Motor neuron (in vitro differentiated cells): ENCODE measurements around the gene SEC61B. TPM values are rescaled to one million over a fixed set of nuclear protein-coding genes. Genes with fewer than 3 reads are reported as not detected.
A peak's percentile ranks its signal among the peaks of the same experiment; 100 is the strongest.
"Not testable (repeated sequence)": the region's sequence is repeated elsewhere in the genome, so short reads cannot be mapped to it uniquely, and the experiment has no call there.

ENCODE experiments used
- ATAC-seq, 8 experiments: fragments of 200-7000 bp; cut with Tn5 transposase; replicated peaks in 6 of 8; 2 replicates each; pipeline ENCODE4 v1.8.0; 2021; ENCODE audit warnings: mild to moderate bottlenecking in 8 of 8, moderate library complexity in 8 of 8
- H3K27ac ChIP-seq, 2 donors: fragments of 250-450 bp; sonication (Bioruptor Pico); 2 replicates each; pipeline ENCODE4 v1.9.0; 2021; ENCODE audit warnings: antibody characterized with exemption in 2 of 2, mild to moderate bottlenecking in 2 of 2, moderate library complexity in 1 of 2
- H3K4me1 ChIP-seq, 2 donors: fragments of 250-450 bp; sonication (Bioruptor Pico); replicated peaks in 1 of 2; 2 replicates each; pipeline ENCODE4 v1.6.1; 2021; ENCODE audit warnings: antibody characterized with exemption in 2 of 2, mild to moderate bottlenecking in 2 of 2, moderate library complexity in 1 of 2
- H3K4me3 ChIP-seq, 5 donors: fragments of 250-450 bp; sonication (Bioruptor Pico); 2 replicates each; pipeline ENCODE4 v1.9.0; 2021; ENCODE audit warnings: antibody characterized with exemption in 5 of 5, mild to moderate bottlenecking in 5 of 5, moderate library complexity in 4 of 5
- WGBS, 10 experiments: fragments of 450-650 bp; shearing (Covaris generic); methylation state at CpG; one replicate each; pipeline ENCODE4 v1.0.0; 2022; 5-methylcytosine and 5-hydroxymethylcytosine counted together
- in situ Hi-C, 9 experiments: fragments of 400-800 bp; cut with MboI; loops; one replicate each; pipeline ENCODE4 v1.15.0; 2021; ENCODE audit warnings: low sequenced_read_pairs in 9 of 9, low pct_unique_long_range_greater_than_20kb in 2 of 9; ENCODE audit not compliant: unreplicated experiment in 9 of 9
- total RNA-seq, 8 experiments: library from RNA; unstranded; fragments of 300-600 nt; gene quantifications; 2 replicates each; pipeline versions ENCODE4 v1.2.3 to v1.2.4, GENCODE V29; 2022

SEC61B gene
- total RNA-seq, 8 experiments from 2014 or later, result 194 to 412 (median 285) TPM

- H3K4me3 ChIP-seq, H3K27ac ChIP-seq, H3K4me1 ChIP-seq, ATAC-seq: not testable (repeated sequence)
- in situ Hi-C loops, result loop anchor here in 3 of 9 experiments (25.0 kb wide), 3 partner anchors 616 to 1391 kb away; partner anchors contain the start of genes CAVIN4 (in 1 of the 3) and NR4A3 (in 1 of the 3)
- WGBS, 10 experiments, result 21 to 100% (median 79%) methylated on average over 1 to 5 of the region's 5 CpGs
Observed at GRCh38 chr9:99196484-99196883, 25.6 kb upstream of the SEC61B start.

- no peak overlapping the region for H3K4me3 ChIP-seq
- ATAC-seq, result no peak
- H3K4me1 ChIP-seq, result peaks cover 3 to 4% of the 10 kb centered on the region in 2 donors
- in situ Hi-C loops, result loop anchor here in 3 of 9 experiments (25.0 kb wide), 3 partner anchors 615 to 1390 kb away; partner anchors contain the start of genes CAVIN4 (in 1 of the 3) and NR4A3 (in 1 of the 3)
- no peak overlapping the region for H3K27ac ChIP-seq
- 81 to 100% (median 86%) methylated on average over 1 to 3 of the region's 3 CpGs; no CpG with 5 or more reads in 3 of the 10 experiments for WGBS, 10 experiments
Observed at GRCh38 chr9:99197124-99197630, 24.9 kb upstream of the SEC61B start.

GRCh38 chr9:99197987-99198386, 24.1 kb upstream of the SEC61B start:
- H3K27ac ChIP-seq, result no peak overlapping the region
- WGBS, 10 experiments, result 20 to 48% (median 45%) methylated on average over 2 to 7 of the region's 9 CpGs; no CpG with 5 or more reads in 5 of the 10 experiments
- peak; percentile 18 to 88 (median 54) for ATAC-seq
- no peak overlapping the region for H3K4me3 ChIP-seq
- peaks cover 3 to 4% of the 10 kb centered on the region in 2 donors for H3K4me1 ChIP-seq
- in situ Hi-C loops, result loop anchor here in 3 of 9 experiments (25.0 kb wide), 3 partner anchors 614 to 1389 kb away; partner anchors contain the start of genes CAVIN4 (in 1 of the 3) and NR4A3 (in 1 of the 3)

GRCh38 chr9:99199938-99200539, 22.0 kb upstream of the SEC61B start:
- Histone ChIP-seq H3K4me3 (no peak overlapping the region), H3K4me1 (peaks cover 3 to 4% of the 10 kb centered on the region in 2 donors), H3K27ac (no peak overlapping the region)
- ATAC-seq, result no peak
- in situ Hi-C loops, result loop anchor here in 3 of 9 experiments (25.0 kb wide), 3 partner anchors 612 to 1387 kb away; partner anchors contain the start of genes CAVIN4 (in 1 of the 3) and NR4A3 (in 1 of the 3)
- WGBS, 10 experiments, result 79 to 100% (median 84%) methylated on average over 2 to 8 of the region's 8 CpGs

GRCh38 chr9:99201603-99202002, 20.5 kb upstream of the SEC61B start:
- WGBS, 10 experiments, result 0 to 64% (median 23%) methylated on average over 2 to 3 of the region's 5 CpGs; no CpG with 5 or more reads in 7 of the 10 experiments
- ATAC-seq, result peak in 6 of 8 experiments; percentile 30 to 98 (median 74)
- in situ Hi-C loops, result no loop called here
- H3K27ac ChIP-seq, result no peak overlapping the region
- no peak overlapping the region for H3K4me3 ChIP-seq
- peaks cover 3 to 4% of the 10 kb centered on the region in 2 donors for H3K4me1 ChIP-seq

- ATAC-seq, result no peak
- H3K4me3 ChIP-seq, result no peak overlapping the region
- in situ Hi-C loops, result no loop called here
- H3K4me1 ChIP-seq, result no peaks in the 10 kb centered on the region
- no peak overlapping the region for H3K27ac ChIP-seq
Observed at GRCh38 chr9:99210572-99210971, 11.5 kb upstream of the SEC61B start.

GRCh38 chr9:99211746-99212145, 10.3 kb upstream of the SEC61B start:
- in situ Hi-C loops, result no loop called here
- H3K27ac ChIP-seq, result no peak overlapping the region
- no peak overlapping the region for H3K4me3 ChIP-seq
- 86% methylated on average over 1 of the region's 1 CpG; no CpG with 5 or more reads in 9 of the 10 experiments for WGBS, 10 experiments
- ATAC-seq, result peak in 1 of 8 experiments; percentile 60
- H3K4me1 ChIP-seq, result no peaks in the 10 kb centered on the region

GRCh38 chr9:99213197-99213596, 8.9 kb upstream of the SEC61B start:
- in situ Hi-C loops, result no loop called here
- no peak for ATAC-seq
- 78 to 100% (median 89%) methylated on average over 1 of the region's 1 CpG; no CpG with 5 or more reads in 3 of the 10 experiments for WGBS, 10 experiments
- Histone ChIP-seq H3K4me1 (no peaks in the 10 kb centered on the region), H3K4me3 (no peak overlapping the region), H3K27ac (no peak overlapping the region)

- in situ Hi-C loops, result no loop called here
- Histone ChIP-seq H3K4me3 (no peak overlapping the region), H3K4me1 (peaks cover 3 to 12% of the 10 kb centered on the region in 2 donors), H3K27ac (no peak overlapping the region)
- no peak for ATAC-seq
- 67 to 100% (median 100%) methylated on average over 1 of the region's 1 CpG; no CpG with 5 or more reads in 4 of the 10 experiments for WGBS, 10 experiments
Observed at GRCh38 chr9:99216073-99216472, 6.0 kb upstream of the SEC61B start.

GRCh38 chr9:99220011-99220410, 2.1 kb upstream of the SEC61B start:
- Histone ChIP-seq H3K27ac (no peak overlapping the region), H3K4me3 (peak overlapping the region; percentile 61 to 84 (median 77)), H3K4me1 (peaks cover 14 to 24% of the 10 kb centered on the region in 2 donors)
- 43 to 100% (median 82%) methylated on average over 1 to 4 of the region's 4 CpGs for WGBS, 10 experiments
- no peak for ATAC-seq
- in situ Hi-C loops, result no loop called here

- 0% methylated on average over 4 to 7 of the region's 25 CpGs; no CpG with 5 or more reads in 8 of the 10 experiments for WGBS, 10 experiments
- no peak for ATAC-seq
- in situ Hi-C loops, result no loop called here
Observed at GRCh38 chr9:99221266-99221620, 839 bp upstream of the SEC61B start.

GRCh38 chr9:99222416-99223270, 561 bp downstream of the SEC61B start:
- Histone ChIP-seq H3K4me3 (peak overlapping the region; percentile 61 to 84 (median 77)), H3K4me1 (peaks cover 14 to 24% of the 10 kb centered on the region in 2 donors), H3K27ac (peak overlapping the region; percentile 100)
- WGBS, 10 experiments, result 0 to 62% (median 18%) methylated on average over 3 to 21 of the region's 30 CpGs
- in situ Hi-C loops, result no loop called here
- no peak for ATAC-seq

More at GRCh38 chr9:99221266-99221620, 839 bp upstream of the SEC61B start:
- H3K27ac ChIP-seq, result peak overlapping the region; percentile 100
- peak overlapping the region; percentile 61 to 84 (median 77) for H3K4me3 ChIP-seq
- peaks cover 14 to 24% of the 10 kb centered on the region in 2 donors for H3K4me1 ChIP-seq

GRCh38 chr9:99224445-99224844, 2.4 kb downstream of the SEC61B start:
- in situ Hi-C loops, result no loop called here
- 33 to 100% (median 74%) methylated on average over 1 to 2 of the region's 2 CpGs for WGBS, 10 experiments
- no peak overlapping the region for H3K27ac ChIP-seq
- H3K4me3 ChIP-seq, result no peak overlapping the region
- H3K4me1 ChIP-seq, result peaks cover 14 to 24% of the 10 kb centered on the region in 2 donors
- ATAC-seq, result no peak
